ENCODE data around the gene AUNIP.

- TF ChIP-seq, protein P1, sequence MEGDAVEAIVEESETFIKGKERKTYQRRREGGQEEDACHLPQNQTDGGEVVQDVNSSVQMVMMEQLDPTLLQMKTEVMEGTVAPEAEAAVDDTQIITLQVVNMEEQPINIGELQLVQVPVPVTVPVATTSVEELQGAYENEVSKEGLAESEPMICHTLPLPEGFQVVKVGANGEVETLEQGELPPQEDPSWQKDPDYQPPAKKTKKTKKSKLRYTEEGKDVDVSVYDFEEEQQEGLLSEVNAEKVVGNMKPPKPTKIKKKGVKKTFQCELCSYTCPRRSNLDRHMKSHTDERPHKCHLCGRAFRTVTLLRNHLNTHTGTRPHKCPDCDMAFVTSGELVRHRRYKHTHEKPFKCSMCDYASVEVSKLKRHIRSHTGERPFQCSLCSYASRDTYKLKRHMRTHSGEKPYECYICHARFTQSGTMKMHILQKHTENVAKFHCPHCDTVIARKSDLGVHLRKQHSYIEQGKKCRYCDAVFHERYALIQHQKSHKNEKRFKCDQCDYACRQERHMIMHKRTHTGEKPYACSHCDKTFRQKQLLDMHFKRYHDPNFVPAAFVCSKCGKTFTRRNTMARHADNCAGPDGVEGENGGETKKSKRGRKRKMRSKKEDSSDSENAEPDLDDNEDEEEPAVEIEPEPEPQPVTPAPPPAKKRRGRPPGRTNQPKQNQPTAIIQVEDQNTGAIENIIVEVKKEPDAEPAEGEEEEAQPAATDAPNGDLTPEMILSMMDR (IDR thresholded peaks at IDR 0.05), result peak; percentile 78 to 93
- no peak for TF ChIP-seq EP300 (IDR thresholded peaks at IDR 0.05)
- TF ChIP-seq POLR2A (IDR thresholded peaks at IDR 0.05), result no peak
These were observed 48.6 kb downstream of the AUNIP start for GRCh38 chr1:25810341-25811299.
